ENCODE data around the gene SGCD. TPM values are rescaled to one million over a fixed set of nuclear protein-coding genes. Genes with fewer than 3 reads are reported as not detected.

The SGCD gene
- total RNA-seq, 1 experiment from 2014 or later: not detected

DNA sequence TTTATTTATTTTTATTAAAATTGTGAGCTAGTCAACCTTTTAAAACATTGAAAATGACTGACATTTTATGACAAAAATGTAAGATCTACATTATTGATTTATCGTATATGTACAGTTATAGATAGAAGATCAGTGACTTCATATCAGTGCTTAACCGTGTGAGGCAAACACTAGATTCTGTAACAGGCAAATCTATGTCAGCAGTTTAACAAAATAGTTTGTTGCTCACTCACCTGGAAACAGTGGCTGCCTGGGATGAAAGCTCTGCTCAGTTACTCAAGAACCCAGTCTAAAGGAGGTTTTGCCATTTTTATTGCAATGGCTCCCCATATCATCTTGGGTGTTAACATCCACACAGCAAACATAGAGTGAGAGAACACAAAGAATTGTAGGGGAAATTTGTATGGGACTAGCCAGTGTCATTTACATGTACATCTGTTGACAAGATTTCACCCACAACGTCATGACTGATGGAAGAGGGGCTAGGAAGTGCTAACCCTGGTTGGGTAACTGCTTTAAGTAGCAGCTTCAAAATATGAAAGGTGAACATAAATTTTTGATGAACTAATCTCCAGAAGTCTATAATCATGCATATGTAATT lies 49.0 kb downstream of the SGCD start:
- Histone ChIP-seq H3K4me2 (ENCODE audit: low read length) (no peak overlapping the region), H3K9ac (ENCODE audit: low read length) (no peak overlapping the region), H3K27me3 (ENCODE audit: insufficient read depth, low read length) (no peaks in the 10 kb centered on the region), H3K4me1 (ENCODE audit: control insufficient read depth in 1 of 2, insufficient read depth in 2 of 2, low read length in 2 of 2) (no peaks in the 10 kb centered on the region), H3K36me3 (ENCODE audit: control insufficient read depth in 1 of 2, insufficient read depth in 2 of 2, low read length in 2 of 2) (no peaks in the 10 kb centered on the region), H2AFZ (ENCODE audit: low read depth, low read length, poor library complexity, severe bottlenecking) (no peak overlapping the region), H3K27ac (ENCODE audit: low read depth, low read length) (no peak overlapping the region), H3K4me3 (replicated peaks in 1 of 2; ENCODE audit: low read depth in 1 of 2, low read length in 2 of 2) (no peak overlapping the region), H3K9me3 (ENCODE audit: control insufficient read depth in 1 of 2, insufficient read depth in 1 of 2, low read depth in 1 of 2, low read length in 2 of 2) (peaks cover 0 to under 1% of the 10 kb centered on the region in 2 experiments; a peak in 2 of 4 replicates), H3K9me2 (ENCODE audit: insufficient read depth) (no peaks in the 10 kb centered on the region), H3K79me2 (ENCODE audit: insufficient read depth, low read length) (no peaks in the 10 kb centered on the region), H4K20me1 (ENCODE audit: insufficient read depth) (no peaks in the 10 kb centered on the region)
- ChIA-PET POLR2A (no interaction called here), RAD21 (ENCODE audit: low non-redundant PET in 1 of 2, low total read pairs in 2 of 2, uncharacterized antibody in 2 of 2, unreplicated experiment in 2 of 2) (no interaction called here), CTCF (no interaction called here)
- intact Hi-C loops (cut with micrococcal nuclease): no loop called here
- DNase-seq (ENCODE audit: low read depth, low spot score): no peak
- BruUV-seq (replicated peaks): no TSS peak
- no peak for ATAC-seq
- no peak for TF ChIP-seq TCF7L2 (IDR thresholded peaks at IDR 0.05; ENCODE audit: borderline replicate concordance, extremely low read depth, insufficient read depth, insufficient read length)
- no peak for TF ChIP-seq CBX3 (IDR thresholded peaks at IDR 0.05; ENCODE audit: low read depth)
- TF ChIP-seq, protein P1, sequence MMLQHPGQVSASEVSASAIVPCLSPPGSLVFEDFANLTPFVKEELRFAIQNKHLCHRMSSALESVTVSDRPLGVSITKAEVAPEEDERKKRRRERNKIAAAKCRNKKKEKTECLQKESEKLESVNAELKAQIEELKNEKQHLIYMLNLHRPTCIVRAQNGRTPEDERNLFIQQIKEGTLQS (IDR thresholded peaks at IDR 0.05): no peak
- TF ChIP-seq EZH2phosphoT487 (IDR thresholded peaks at IDR 0.05; ENCODE audit: borderline replicate concordance): no peak
- TF ChIP-seq FOSL1 (IDR thresholded peaks at IDR 0.05; ENCODE audit: low read depth): no peak
- no peak for TF ChIP-seq POLR2A (IDR thresholded peaks at IDR 0.05; ENCODE audit: borderline replicate concordance, extremely low read depth, insufficient read depth, insufficient read length)
- TF ChIP-seq CEBPB (IDR thresholded peaks at IDR 0.05; ENCODE audit: low read depth): no peak
- no peak for TF ChIP-seq POLR2AphosphoS5 (IDR thresholded peaks at IDR 0.05; ENCODE audit: low read depth, low read length)
- TF ChIP-seq ELF1 (IDR thresholded peaks at IDR 0.05; ENCODE audit: borderline replicate concordance, low read depth): no peak

DNA sequence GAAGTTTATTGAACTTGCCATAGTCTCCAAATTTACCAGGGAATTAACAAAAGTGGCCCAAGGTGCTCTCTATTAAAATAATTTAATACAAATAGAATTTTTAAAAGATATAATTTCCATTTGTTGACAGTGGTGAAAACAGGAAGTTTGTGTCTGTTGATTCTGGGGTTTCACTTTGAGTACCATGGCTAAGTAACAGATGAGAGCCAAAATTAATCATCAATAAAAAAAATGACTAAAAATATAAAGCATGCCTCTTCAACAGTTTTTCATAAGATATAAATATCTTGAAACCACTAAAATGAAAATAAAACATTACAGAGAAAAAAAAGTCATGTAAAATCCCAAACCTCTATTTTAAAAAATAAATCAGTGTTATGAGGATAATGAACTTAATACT lies 49.8 kb downstream of the SGCD start:
- ChIA-PET CTCF (no interaction called here), POLR2A (no interaction called here), RAD21 (ENCODE audit: low non-redundant PET in 1 of 2, low total read pairs in 2 of 2, uncharacterized antibody in 2 of 2, unreplicated experiment in 2 of 2) (no interaction called here)
- no peaks in the 10 kb centered on the region for H3K79me2 ChIP-seq (ENCODE audit: insufficient read depth, low read length)
- no peaks in the 10 kb centered on the region for H3K27me3 ChIP-seq (ENCODE audit: insufficient read depth, low read length)
- H3K4me1 ChIP-seq (ENCODE audit: control insufficient read depth in 1 of 2, insufficient read depth in 2 of 2, low read length in 2 of 2): no peaks in the 10 kb centered on the region
- no peaks in the 10 kb centered on the region for H4K20me1 ChIP-seq (ENCODE audit: insufficient read depth)
- H3K9ac ChIP-seq (ENCODE audit: low read length): no peak overlapping the region
- H3K9me2 ChIP-seq (ENCODE audit: insufficient read depth): no peaks in the 10 kb centered on the region
- no peak overlapping the region for H3K4me3 ChIP-seq (replicated peaks in 1 of 2; ENCODE audit: low read depth in 1 of 2, low read length in 2 of 2)
- H3K36me3 ChIP-seq (ENCODE audit: control insufficient read depth in 1 of 2, insufficient read depth in 2 of 2, low read length in 2 of 2): no peaks in the 10 kb centered on the region
- no peak overlapping the region for H3K4me2 ChIP-seq (ENCODE audit: low read length)
- no peaks in the 10 kb centered on the region; a peak in 2 of 4 replicates for H3K9me3 ChIP-seq (ENCODE audit: control insufficient read depth in 1 of 2, insufficient read depth in 1 of 2, low read depth in 1 of 2, low read length in 2 of 2)
- BruUV-seq (replicated peaks): no TSS peak
- no peak for DNase-seq (ENCODE audit: low read depth, low spot score)
- H3K27ac ChIP-seq (ENCODE audit: low read depth, low read length): no peak overlapping the region
- no peak for ATAC-seq
- H2AFZ ChIP-seq (ENCODE audit: low read depth, low read length, poor library complexity, severe bottlenecking): no peak overlapping the region
- intact Hi-C loops (cut with micrococcal nuclease): no loop called here
- TF ChIP-seq FOSL1 (IDR thresholded peaks at IDR 0.05; ENCODE audit: low read depth) (no peak), JUND (IDR thresholded peaks at IDR 0.05) (no peak), CEBPB (IDR thresholded peaks at IDR 0.05; ENCODE audit: low read depth) (no peak), ZNF274 (IDR thresholded peaks at IDR 0.05; ENCODE audit: low read depth, low read length) (no peak), POLR2A (IDR thresholded peaks at IDR 0.05; ENCODE audit: borderline replicate concordance, extremely low read depth, insufficient read depth, insufficient read length) (no peak), TCF7L2 (IDR thresholded peaks at IDR 0.05; ENCODE audit: borderline replicate concordance, extremely low read depth, insufficient read depth, insufficient read length) (no peak), EZH2 (IDR thresholded peaks at IDR 0.05) (no peak), RAD21 (IDR thresholded peaks at IDR 0.05; ENCODE audit: low read depth) (no peak), SRF (IDR thresholded peaks at IDR 0.05; ENCODE audit: low read depth) (no peak)
- TF ChIP-seq, protein P2, sequence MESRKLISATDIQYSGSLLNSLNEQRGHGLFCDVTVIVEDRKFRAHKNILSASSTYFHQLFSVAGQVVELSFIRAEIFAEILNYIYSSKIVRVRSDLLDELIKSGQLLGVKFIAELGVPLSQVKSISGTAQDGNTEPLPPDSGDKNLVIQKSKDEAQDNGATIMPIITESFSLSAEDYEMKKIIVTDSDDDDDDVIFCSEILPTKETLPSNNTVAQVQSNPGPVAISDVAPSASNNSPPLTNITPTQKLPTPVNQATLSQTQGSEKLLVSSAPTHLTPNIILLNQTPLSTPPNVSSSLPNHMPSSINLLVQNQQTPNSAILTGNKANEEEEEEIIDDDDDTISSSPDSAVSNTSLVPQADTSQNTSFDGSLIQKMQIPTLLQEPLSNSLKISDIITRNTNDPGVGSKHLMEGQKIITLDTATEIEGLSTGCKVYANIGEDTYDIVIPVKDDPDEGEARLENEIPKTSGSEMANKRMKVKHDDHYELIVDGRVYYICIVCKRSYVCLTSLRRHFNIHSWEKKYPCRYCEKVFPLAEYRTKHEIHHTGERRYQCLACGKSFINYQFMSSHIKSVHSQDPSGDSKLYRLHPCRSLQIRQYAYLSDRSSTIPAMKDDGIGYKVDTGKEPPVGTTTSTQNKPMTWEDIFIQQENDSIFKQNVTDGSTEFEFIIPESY (IDR thresholded peaks at IDR 0.05; ENCODE audit: extremely low read depth, insufficient replicate concordance, low read length): no peak

All from HCT116 (cell line).